Esophagus muscularis mucosa (tissue), 4 donors: Measurements from ENCODE around the gene DLK1. TPM values are rescaled to one million over a fixed set of nuclear protein-coding genes. Genes with fewer than 3 reads are reported as not detected.

ENCODE experiments used
- DNase-seq: peaks from one replicate; pipeline ENCODE4 v3.0.0-alpha.2; 2017; ENCODE audit errors: extremely low spot score
- H3K27ac ChIP-seq, 4 donors: fragments of 200-600 bp; sonication (generic); replicated peaks in 1 of 4; 1 replicate in 3 of 4; 2 replicates in 1 of 4; pipeline ENCODE4 v1.5.1; 2016 to 2019; ENCODE audit warnings: mild to moderate bottlenecking in 1 of 4
- H3K27me3 ChIP-seq, 4 donors: fragments of 200-600 bp; sonication (generic); one replicate each; pipeline versions ENCODE4 v1.5.1 to v1.6.0; 2016 to 2019
- H3K36me3 ChIP-seq, 4 donors: fragments of 200-600 bp; sonication (generic); one replicate each; pipeline ENCODE4 v1.5.1; 2016 to 2019
- H3K4me1 ChIP-seq, 4 donors: fragments of 200-600 bp; sonication (generic); one replicate each; pipeline ENCODE4 v1.5.1; 2016 to 2019
- H3K4me3 ChIP-seq, 4 donors: fragments of 200-600 bp; sonication (generic); 1 replicate in 2 of 4; 2 replicates in 2 of 4; pipeline ENCODE4 v1.5.1; 2016 to 2019; ENCODE audit warnings: mild to moderate bottlenecking in 4 of 4, moderate library complexity in 1 of 4
- H3K9me3 ChIP-seq, 4 donors: fragments of 200-600 bp; sonication (generic); 1 replicate in 3 of 4; 2 replicates in 1 of 4; pipeline ENCODE4 v1.5.1; 2016 to 2019
- CTCF ChIP-seq, 3 experiments: fragments of 200-600 bp in 2 of 3; fragments of 450-650 bp in 1 of 3; sonication (generic) in 2 of 3; IDR thresholded peaks; one replicate each; pipeline ENCODE4 v1.5.1; 2017 to 2019; ENCODE audit warnings: antibody characterized with exemption in 3 of 3, mild to moderate bottlenecking in 2 of 3, moderate library complexity in 1 of 3
- EP300 ChIP-seq: sonication (generic); formaldehyde crosslinking; IDR thresholded peaks from one replicate; pipeline ENCODE4 v1.6.1; 2017; ENCODE audit warnings: antibody characterized with exemption
- POLR2A ChIP-seq: fragments of 450-650 bp; IDR thresholded peaks from one replicate; pipeline ENCODE4 v1.6.1; 2017; ENCODE audit warnings: antibody characterized with exemption, moderate library complexity, mild to moderate bottlenecking, low read depth
- POLR2AphosphoS5 ChIP-seq, 2 donors: sonication (generic); formaldehyde crosslinking; IDR thresholded peaks; one replicate each; pipeline ENCODE4 v1.6.1; 2017; ENCODE audit warnings: antibody characterized with exemption in 2 of 2
- WGBS: methylation state at CpG from one replicate; pipeline ENCODE4 v1.1.5; 2018; 5-methylcytosine and 5-hydroxymethylcytosine counted together
- intact Hi-C: fragments of 100-400 bp; cut with DNase I; formaldehyde crosslinking; loops from one replicate; pipeline ENCODE4 v1.15.1; 2023
- total RNA-seq, 4 donors: library from RNA; depleted of rRNA; stranded (reverse); fragments of >200 nt; gene quantifications; one replicate each; pipeline versions ENCODE4 v1.1.0 to v1.2.1, GENCODE V29; 2016

DLK1 gene
- total RNA-seq, 4 donors from 2014 or later = 0.33 TPM; not detected in 3

GRCh38 chr14:100682749-100683148 lies 43.9 kb upstream of the DLK1 start:
- Histone ChIP-seq H3K9me3 (no peaks in the 10 kb centered on the region), H3K27me3 (peaks cover 0 to 3% (median 0%) of the 10 kb centered on the region in 4 donors), H3K4me1 (peaks cover 9 to 30% (median 29%) of the 10 kb centered on the region in 4 donors), H3K36me3 (no peaks in the 10 kb centered on the region), H3K4me3 (no peak overlapping the region), H3K27ac (no peak overlapping the region)
- WGBS = 87% methylated on average over 2 of the region's 2 CpGs
- DNase-seq = no peak
- intact Hi-C loops = no loop called here
- TF ChIP-seq POLR2A (no peak), POLR2AphosphoS5 (IDR thresholded peaks at IDR 0.05) (no peak), CTCF (IDR thresholded peaks at IDR 0.05) (no peak), EP300 (no peak)

- TF ChIP-seq CTCF (IDR thresholded peaks at IDR 0.05) (no peak), POLR2A (no peak), EP300 (no peak), POLR2AphosphoS5 (IDR thresholded peaks at IDR 0.05) (no peak)
- H3K4me3 ChIP-seq = no peak overlapping the region
- WGBS = 38% methylated on average over 7 of the region's 7 CpGs
- H3K27ac ChIP-seq = no peak overlapping the region
- peaks cover 0 to 6% (median 0%) of the 10 kb centered on the region in 4 donors for H3K27me3 ChIP-seq
- intact Hi-C loops = no loop called here
- H3K36me3 ChIP-seq = no peaks in the 10 kb centered on the region
- H3K4me1 ChIP-seq = peaks cover under 1 to 22% (median 21%) of the 10 kb centered on the region in 4 donors
- no peak for DNase-seq
- H3K9me3 ChIP-seq = no peaks in the 10 kb centered on the region
Measured at GRCh38 chr14:100683578-100683977, 43.1 kb upstream of the DLK1 start.

- Histone ChIP-seq H3K4me3 (no peak overlapping the region), H3K9me3 (no peaks in the 10 kb centered on the region), H3K4me1 (peaks cover 0 to 17% (median 16%) of the 10 kb centered on the region in 4 donors), H3K27ac (no peak overlapping the region), H3K27me3 (peaks cover 0 to 10% (median 0%) of the 10 kb centered on the region in 4 donors), H3K36me3 (no peaks in the 10 kb centered on the region)
- intact Hi-C loops = no loop called here
- TF ChIP-seq POLR2AphosphoS5 (IDR thresholded peaks at IDR 0.05) (no peak), CTCF (IDR thresholded peaks at IDR 0.05) (no peak), POLR2A (no peak), EP300 (no peak)
- DNase-seq = no peak
- WGBS = 74% methylated on average over 6 of the region's 6 CpGs
Measured at GRCh38 chr14:100684154-100684553, 42.5 kb upstream of the DLK1 start.

GRCh38 chr14:100684961-100685360 lies 41.7 kb upstream of the DLK1 start:
- no peaks in the 10 kb centered on the region for H3K9me3 ChIP-seq
- 92% methylated on average over 6 of the region's 6 CpGs for WGBS
- no peak overlapping the region for H3K4me3 ChIP-seq
- peaks cover 0 to 10% (median 0%) of the 10 kb centered on the region in 4 donors for H3K27me3 ChIP-seq
- no peak for DNase-seq
- intact Hi-C loops = no loop called here
- no peaks in the 10 kb centered on the region for H3K36me3 ChIP-seq
- TF ChIP-seq POLR2A (no peak), CTCF (IDR thresholded peaks at IDR 0.05) (no peak), POLR2AphosphoS5 (IDR thresholded peaks at IDR 0.05) (no peak), EP300 (no peak)
- peaks cover 0 to 10% (median 9%) of the 10 kb centered on the region in 4 donors for H3K4me1 ChIP-seq
- H3K27ac ChIP-seq = no peak overlapping the region

GRCh38 chr14:100686858-100687257 lies 39.8 kb upstream of the DLK1 start:
- DNase-seq = no peak
- Histone ChIP-seq H3K36me3 (no peaks in the 10 kb centered on the region), H3K27me3 (peaks cover 0 to 18% (median 0%) of the 10 kb centered on the region in 4 donors), H3K27ac (no peak overlapping the region), H3K4me1 (no peaks in the 10 kb centered on the region), H3K4me3 (no peak overlapping the region), H3K9me3 (no peaks in the 10 kb centered on the region)
- WGBS = 68% methylated on average over 4 of the region's 4 CpGs
- no peak for TF ChIP-seq EP300
- no peak for TF ChIP-seq POLR2AphosphoS5 (IDR thresholded peaks at IDR 0.05)
- TF ChIP-seq POLR2A = no peak
- no peak for TF ChIP-seq CTCF (IDR thresholded peaks at IDR 0.05)
- intact Hi-C loops = no loop called here
